HG03108 (cell line): ENCODE results near the gene UBE2G2.

Experiments
- ATAC-seq: cut with Tn5 transposase; IDR thresholded peaks from one replicate; pipeline ENCODE4 v1.9.1; 2021; ENCODE audit warnings: moderate library complexity; ENCODE audit not compliant: unreplicated experiment

Gene UBE2G2

DNA sequence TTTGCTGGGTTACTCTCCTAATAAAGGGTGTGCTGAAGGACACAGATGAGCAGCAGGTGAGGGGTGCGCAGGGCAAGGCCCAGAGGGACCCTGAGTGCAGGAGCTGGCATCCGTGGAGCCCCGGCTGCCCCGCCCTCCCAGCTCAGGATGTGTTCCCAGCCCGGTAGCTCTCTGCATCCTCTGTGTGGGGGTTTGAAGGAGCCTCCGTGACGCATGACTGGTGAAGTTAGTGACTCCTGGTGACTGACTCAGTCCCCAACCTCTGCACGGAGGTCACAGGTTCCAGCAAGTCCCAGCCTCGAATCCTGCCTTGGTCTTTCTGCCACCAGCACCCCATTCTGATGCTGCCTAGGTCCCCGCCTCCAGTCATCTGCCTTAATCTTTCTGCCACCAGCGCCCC is 68.7 kb downstream of the UBE2G2 start:
- no peak for ATAC-seq

DNA sequence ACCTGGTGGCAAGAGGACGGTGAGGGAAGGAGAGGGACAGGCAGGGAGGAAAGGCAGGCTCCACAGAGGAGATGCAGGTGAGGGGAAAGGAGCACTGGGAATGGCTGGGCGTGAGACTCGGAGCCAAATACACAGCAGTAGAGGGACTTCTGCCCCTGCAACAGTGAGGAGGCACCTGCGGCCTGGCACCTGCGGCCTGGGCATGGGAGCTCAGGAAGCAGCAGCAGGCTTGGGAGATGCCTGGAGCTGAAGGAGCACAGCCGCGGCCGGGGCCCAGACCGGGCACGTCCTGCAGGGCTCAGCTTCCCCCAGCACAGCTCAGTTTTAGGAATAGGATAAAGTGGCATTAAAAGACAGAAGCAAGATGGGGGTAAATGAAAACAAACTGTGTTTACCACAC is 69.4 kb downstream of the UBE2G2 start:
- no peak for ATAC-seq

DNA sequence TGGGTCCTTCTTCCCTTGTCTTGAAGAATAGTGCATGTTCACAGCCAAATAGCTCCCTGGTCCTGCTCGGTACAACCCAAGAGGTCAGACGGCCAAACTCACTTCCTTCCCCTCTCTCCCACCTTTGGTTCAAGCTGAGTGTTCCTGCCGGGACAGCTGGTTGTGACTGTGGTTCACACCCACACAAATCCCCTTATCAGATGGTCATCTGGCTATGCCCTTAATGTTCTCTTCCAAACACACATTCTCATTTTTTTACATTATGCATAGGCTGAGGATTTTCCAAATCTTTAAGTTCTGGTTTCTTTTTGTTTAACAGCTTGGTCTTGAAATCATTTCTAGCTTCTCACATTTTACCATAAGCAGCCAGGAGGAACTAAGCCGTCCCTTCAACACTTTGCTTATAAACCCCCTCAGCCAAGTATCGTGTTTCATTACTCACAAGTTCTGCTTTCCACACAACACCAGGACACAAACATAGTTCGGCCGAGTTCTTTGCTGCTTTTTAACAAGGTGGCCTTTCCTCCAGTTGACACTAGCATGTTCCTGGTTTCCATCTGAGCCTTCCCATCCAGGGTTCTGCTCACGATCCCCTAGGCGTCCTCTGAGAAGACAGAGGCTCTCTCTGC is 70.6 kb downstream of the UBE2G2 start:
- ATAC-seq: no peak

DNA sequence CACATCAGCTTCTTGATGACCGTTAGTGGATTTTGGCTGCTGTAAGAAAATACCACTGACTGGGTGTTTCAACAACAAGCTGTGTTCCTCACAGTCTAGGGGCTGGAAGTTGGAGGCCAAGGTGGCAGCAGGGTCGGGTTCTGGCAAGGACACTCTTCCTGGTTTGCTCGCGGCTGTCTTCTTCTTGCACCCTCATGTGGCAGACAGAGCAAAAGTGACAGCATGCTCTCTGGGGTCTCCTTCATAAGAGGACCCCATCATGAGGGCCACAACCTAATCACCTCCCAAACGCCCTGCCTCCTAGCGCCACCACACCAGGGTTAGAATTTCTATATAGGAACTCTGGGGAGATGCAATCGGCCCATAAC is 71.6 kb downstream of the UBE2G2 start:
- no peak for ATAC-seq

DNA sequence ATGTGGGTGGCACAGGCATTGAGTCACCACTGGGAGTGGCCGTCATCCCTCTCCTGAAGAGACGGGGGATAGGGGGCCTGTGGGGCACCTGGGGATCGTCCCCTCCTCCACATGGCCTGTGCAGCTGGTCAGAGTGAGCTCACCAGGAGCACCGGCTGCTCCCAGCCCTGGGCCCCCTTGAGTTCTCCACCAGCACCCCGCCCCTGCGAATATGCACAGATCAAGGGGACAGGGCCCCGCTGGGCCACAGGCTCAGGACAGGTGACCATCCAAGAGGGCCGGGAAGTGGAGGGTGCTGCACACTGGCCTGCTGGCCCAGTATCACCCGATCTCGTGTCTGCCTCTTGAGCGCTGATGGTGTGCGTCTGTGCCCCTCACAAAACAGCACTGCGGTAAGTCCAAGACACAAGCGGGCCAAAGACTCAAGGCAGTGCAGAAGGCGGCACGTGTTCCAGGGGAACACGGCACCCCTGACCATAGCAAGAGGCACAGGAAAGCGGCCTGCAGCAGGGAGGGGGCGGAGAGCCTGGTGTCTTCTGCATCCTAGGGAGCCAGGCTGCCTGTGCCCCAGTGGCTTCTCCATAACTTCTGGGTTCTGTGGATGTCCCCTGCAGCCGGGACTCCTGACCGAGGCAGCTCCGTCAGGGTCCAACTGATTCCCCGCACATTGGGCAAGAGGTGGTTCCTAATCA is 72.1 kb downstream of the UBE2G2 start:
- ATAC-seq: no peak

DNA sequence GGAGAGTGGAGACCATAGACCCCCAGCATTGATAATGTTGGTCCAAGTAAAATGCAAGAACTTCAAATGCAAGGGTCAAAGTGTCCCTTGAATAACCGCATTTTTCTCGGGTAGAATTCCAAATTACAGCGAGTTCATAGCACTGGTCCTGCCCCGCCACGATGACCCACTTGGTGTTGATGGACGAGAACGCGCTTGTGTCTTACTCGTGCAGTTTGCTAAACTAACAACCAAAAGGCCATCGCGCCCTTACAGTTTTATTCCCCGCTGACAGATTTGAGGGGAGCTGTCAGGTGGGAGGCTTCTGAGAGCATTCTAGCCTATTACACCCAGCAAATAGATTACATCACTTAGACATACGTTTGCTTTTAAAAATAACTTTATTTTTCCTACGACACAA is 72.9 kb downstream of the UBE2G2 start:
- no peak for ATAC-seq

DNA sequence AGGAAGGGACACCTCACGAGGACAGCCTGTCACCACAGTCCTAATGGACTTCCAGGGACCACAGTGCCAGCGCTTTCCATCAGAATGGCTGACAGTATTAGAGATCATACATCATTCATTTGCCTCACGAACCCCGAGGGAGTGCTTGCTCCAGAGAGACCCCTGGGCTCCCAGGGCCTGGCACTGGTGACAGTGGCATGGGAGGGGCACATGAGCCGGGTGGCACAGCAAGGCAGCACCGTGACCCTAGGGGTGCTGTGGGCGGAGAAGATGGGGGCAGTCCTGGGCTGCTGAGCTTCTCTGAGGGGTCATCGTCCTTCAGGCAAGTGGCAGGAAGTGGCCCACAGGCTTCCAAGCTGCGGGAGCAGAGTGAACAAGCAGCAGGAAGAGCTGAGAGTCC is 73.9 kb downstream of the UBE2G2 start:
- ATAC-seq: no peak

DNA sequence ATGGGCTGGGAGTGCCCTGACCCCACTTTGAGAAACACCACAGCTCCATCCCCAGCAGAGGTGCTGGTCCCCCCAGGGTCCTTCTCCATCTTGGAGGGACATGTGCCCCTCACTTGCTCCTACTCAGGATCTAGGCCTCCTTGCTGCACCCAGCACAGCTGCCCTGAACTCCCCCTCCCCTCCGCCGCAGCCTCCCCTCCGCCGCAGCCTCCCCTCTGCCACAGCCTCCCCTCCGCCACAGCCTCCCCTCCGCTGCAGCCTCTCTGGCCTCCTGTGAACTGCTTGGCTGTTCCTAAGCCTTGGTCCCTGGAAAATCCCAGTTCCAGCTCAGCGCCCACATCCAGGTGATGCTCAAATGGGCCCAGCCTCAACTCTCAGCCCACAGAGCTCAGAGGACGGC is 74.3 kb downstream of the UBE2G2 start:
- no peak for ATAC-seq

DNA sequence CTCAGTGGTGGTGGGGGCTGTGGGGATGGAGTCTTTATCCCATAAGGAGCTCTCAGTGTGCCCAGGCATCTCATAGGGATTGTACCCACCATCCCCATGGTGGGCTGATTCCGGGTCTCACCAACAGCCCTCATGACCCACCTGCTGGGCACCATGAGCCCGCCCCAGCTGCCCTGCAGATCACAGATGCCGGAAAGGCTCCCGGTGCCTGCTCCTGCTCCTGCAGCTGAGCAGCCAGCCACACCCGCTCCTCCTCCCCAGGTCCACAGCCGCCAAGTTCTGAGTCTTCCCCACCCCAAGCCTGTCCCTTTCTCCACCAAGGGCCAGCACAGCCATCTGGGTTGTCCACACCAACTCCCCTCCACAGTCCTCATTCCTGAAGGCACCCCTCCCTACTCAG is 74.8 kb downstream of the UBE2G2 start:
- ATAC-seq: no peak

DNA sequence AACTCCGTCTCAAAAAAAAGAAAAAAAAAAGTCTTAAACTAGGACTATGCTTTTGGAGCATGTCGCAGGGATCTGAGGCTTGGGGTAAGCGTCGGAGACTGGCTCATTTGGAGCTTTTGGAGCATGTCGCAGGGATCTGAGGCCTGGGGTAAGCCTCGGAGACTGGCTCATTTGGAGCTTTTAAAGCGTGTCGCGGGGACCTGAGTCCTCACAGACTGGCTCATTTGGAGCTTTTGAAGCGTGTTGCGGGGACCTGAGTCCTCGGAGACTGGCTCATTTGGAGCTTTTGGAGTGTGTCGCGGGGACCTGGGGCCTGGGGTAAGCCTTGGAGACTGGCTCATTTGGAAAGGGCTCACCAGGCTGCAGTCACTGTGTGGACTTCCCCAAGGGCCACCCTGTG is 76.7 kb downstream of the UBE2G2 start:
- ATAC-seq: no peak

DNA sequence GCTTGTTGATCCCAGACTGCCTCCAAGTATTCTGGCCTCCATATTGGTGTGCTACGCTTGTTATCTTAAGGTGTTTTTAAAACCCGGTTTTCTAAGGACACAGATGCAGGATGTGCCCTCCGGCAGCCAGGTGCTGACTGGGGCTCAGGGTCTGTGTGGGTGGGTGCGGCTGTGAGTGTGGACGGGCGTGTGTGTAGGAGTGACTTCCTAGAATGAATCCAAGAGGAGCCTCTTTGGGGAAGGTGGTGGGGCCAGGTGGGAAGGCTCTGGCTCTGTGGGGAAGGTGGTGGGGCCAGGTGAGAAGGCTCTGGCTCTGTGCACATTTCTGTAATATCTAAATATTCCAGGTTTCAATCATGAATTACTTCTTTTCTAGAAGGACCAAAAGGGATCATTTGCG is 77.4 kb downstream of the UBE2G2 start:
- ATAC-seq: no peak

DNA sequence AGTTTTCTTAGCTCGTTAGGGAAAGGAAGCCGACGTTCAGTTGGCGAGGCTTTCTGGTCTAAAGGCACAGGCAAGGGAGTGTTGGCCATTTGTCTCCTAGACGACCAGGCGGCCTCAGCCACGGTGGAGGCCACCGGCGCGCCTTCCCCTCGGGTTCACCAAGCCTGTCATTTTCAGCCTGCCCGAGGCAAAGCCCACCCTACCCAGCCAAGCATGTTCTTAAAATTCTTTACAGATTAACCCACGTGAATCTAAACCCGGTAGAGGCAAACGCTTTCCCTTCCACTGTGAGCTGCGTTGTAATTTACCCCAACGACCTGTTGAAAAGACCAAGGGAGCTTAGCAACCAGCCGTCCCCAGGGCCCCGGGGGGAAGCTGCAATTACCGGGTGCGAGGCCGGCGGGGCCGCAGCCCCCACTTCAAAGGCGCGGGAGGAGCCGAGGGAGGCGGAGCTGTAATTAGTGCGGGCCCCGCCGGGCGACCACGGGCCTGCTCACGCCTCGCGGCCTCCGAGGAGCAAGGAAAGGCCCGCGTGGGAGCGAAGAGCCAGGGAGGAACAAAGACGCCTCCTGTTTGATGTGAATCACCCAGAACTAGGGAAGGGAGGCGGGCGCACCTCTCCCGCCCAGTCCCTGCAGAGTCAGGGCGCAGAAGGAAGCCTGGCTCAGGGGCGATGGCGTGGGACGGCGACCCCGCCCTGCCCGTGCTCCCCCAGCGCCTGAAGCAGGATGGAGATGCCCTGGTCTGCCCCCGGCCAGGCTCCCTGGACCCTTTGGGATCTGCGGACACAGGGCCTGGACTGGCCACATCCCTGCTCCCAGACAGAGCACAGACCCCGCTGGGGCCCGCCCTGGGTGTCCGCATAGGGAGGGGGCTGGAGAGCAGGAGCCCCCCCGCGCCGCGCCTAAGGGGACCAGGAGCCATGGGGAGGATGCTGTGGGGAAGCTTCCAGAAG is 78.2 kb downstream of the UBE2G2 start:
- ATAC-seq: no peak

DNA sequence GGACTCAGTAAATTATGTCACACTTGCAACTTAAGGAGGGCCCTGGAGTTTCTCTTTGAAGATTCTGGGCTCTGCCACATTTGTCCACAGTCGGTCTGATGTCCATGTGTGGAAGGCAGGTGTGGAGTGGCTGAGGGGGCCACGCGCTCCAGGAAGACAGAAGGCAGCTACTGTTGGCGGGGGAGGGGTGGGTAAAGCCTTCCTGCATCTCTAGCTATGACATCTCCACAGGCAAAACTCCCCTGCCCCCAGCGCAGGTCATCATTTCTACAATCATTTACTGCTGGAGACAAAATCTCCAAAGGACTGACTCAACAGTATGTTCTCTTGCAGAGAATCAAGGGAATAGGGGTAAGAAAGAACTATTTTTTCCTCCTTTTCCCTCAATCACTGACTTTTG is 78.9 kb downstream of the UBE2G2 start:
- ATAC-seq: no peak

DNA sequence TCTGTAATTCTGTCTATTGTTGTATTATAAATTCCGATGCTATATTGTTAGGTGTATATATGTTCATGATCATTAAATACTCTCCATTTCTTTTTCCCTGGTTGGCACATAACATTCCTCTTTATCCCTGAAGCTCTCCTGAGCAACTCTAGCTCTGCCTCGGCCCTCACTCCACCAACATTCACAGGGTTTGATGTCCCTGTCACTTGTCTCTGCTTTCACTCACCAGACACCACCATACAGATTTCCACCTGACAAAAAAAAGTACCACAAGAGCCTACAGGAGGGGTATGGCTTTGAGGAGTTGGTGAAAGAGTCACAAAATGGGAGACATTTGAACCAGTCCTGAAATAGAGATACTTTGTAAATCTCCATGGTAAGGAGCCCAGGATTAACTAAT is 81.5 kb downstream of the UBE2G2 start:
- no peak for ATAC-seq
